CD4-positive, alpha-beta T cell treated with Interleukin-6 for 4 hours (primary cell): ENCODE results near the gene MIF.
"Not testable (repeated sequence)": the region's sequence is repeated elsewhere in the genome, so short reads cannot be mapped to it uniquely, and the experiment has no call there.

Source experiments
- DNase-seq: peaks from one replicate; pipeline ENCODE4 v3.0.0-alpha.2; 2020; ENCODE audit warnings: mixed read lengths

Gene MIF

DNA sequence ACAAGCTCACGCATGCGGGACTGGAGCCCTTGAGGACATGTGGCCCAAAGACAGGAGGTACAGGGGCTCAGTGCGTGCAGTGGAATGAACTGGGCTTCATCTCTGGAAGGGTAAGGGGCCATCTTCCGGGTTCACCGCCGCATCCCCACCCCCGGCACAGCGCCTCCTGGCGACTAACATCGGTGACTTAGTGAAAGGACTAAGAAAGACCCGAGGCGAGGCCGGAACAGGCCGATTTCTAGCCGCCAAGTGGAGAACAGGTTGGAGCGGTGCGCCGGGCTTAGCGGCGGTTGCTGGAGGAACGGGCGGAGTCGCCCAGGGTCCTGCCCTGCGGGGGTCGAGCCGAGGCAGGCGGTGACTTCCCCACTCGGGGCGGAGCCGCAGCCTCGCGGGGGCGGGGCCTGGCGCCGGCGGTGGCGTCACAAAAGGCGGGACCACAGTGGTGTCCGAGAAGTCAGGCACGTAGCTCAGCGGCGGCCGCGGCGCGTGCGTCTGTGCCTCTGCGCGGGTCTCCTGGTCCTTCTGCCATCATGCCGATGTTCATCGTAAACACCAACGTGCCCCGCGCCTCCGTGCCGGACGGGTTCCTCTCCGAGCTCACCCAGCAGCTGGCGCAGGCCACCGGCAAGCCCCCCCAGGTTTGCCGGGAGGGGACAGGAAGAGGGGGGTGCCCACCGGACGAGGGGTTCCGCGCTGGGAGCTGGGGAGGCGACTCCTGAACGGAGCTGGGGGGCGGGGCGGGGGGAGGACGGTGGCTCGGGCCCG is at the start of gene MIF:
MIF (plus strand) TSS at position 439 of the 765 bp plus-strand sequence; CDS start at position 531, 92 bp downstream.
- DNase-seq = peak; percentile 95

GRCh38 chr22:23844739-23845202 is 49.4 kb upstream of the MIF start:
- DNase-seq = no peak

DNA sequence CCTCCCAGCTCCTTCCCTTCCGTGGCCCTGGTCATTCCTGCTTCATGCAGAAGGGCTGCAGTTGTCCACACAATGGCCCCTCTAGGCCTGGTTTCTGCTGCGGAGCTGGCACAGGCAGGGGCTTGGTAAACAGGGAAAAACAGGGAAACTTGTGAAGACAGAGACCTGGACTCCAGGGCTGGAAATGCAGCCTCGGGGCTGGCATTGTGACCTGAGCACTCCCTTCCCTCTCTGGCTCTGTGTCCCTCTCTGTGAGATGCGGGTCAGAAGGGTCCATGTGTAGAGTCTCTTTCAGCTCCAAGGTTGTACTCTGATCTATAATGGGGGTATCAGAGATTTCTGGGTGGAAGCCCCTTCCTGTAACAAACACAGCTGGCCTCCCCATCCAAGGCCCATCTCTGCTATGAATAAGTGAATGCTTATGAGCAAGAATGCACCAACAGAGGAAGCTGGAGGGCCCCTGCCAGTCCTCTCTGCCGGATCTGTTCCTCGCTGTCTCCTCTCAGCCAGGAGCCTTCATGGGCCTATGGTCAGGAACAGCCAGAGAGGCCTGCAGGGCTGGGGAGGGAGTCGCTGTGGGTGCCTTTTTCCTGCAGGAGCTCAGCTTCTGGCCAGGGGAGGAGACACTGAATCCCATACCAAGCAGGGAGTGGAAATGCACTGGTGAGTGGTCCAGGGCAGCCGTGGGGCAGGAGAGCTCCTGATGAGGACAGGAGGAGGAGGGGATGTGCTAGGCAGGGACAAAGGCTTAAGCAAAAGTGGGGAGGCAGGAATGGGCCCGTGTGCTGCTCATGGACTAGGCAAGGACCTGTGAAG is 48.7 kb upstream of the MIF start:
- no peak for DNase-seq

GRCh38 chr22:23846081-23846469 is 48.1 kb upstream of the MIF start:
- no peak for DNase-seq

DNA sequence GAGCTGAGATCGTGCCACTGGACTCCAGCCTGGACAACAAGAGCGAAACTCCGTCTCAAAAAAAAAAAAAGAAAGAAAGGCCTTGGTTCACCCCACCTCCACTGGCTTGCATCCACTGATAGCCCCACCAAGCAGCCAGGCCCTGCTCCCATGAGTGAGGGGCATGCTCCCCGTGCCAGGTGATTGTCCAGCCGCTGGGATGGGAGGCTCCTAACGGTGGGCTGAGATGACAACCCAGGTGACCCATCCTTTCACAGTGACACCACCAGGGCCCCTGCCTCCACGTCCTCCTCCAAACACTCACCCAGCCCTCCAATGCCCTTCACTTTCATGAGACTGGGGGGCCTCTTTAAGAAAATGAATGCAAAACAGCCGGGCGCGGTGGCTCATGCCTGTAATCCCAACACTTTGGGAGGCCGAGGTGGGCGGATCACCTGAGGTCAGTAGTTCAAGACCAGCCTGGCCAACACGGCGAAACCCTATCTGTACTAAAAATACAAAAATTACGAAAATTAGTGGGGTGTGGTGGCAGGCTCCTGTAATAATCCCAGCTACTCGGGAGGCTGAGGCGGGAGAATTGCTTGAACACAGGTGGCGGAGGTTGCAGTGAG is 46.8 kb upstream of the MIF start:
- DNase-seq = no peak

GRCh38 chr22:23847991-23848864 is 46.0 kb upstream of the MIF start:
- DNase-seq = no peak

GRCh38 chr22:23849009-23850006 is 44.9 kb upstream of the MIF start:
- peak; percentile 87 for DNase-seq

DNA sequence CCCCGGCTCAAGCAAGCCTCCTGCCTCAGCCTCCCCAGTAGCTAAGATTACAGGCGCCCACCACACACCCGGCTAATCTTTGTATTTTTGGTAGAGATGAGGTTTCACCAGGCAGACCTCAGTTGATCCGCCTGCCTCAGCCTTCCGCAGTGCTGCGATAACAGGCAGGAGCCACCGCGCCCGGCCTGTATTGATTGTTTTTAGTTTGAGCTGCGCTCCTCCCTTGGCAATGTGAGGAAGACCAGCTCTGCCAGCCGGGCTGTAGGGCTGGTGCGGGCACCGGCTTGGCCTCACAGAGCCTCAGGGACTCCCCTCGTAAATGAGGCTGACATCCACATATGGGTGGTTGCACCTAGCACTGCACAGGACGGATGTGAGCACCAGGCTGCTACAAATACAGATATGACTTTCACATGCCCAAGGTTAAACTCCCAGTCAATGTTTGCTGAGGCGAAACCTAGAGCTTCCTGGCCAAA is 44.0 kb upstream of the MIF start:
- DNase-seq = no peak

DNA sequence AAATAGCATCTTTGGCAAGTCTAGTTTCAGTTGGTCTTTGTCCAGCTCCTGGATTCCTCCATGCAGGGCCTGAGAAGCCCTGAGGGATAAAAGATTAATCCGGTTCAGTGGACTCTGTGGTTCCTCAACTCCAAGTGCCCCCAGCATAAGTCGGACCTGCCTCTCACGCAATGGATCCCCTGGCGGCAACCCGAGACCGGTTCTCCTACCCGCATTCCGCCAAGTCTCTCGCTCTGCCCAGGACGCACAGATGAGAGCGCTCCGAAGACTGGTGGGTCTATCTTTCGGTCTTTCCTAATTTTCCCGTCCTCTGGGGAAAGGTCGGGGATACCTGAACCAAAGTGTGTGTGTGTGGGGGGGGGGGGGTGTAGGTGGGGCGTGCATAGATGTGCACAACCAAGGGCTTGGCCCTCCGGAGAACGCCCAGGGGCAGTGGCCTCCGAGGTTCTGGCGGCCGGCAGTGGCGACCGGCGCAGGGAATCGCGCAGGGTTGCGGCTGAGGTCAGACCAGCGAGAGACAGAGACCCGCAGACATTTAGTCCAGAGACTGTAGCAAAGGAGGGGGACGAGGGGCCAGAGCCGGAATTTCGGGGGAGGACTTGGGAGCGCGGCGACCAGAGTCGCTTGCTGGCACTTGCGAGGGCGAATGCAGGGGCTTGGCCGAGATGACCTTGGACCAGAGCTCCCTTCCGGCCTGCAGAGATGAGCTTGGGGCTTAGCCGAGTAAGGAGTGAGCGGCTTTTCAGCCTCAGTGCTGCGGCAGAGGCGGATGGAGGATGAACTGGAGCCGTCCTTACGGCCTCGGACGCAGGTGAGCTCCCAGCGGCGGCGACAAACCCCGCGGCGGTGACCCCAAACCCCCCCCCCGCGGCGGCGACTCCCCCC is 37.2 kb upstream of the MIF start:
- peak; percentile 21 for DNase-seq

DNA sequence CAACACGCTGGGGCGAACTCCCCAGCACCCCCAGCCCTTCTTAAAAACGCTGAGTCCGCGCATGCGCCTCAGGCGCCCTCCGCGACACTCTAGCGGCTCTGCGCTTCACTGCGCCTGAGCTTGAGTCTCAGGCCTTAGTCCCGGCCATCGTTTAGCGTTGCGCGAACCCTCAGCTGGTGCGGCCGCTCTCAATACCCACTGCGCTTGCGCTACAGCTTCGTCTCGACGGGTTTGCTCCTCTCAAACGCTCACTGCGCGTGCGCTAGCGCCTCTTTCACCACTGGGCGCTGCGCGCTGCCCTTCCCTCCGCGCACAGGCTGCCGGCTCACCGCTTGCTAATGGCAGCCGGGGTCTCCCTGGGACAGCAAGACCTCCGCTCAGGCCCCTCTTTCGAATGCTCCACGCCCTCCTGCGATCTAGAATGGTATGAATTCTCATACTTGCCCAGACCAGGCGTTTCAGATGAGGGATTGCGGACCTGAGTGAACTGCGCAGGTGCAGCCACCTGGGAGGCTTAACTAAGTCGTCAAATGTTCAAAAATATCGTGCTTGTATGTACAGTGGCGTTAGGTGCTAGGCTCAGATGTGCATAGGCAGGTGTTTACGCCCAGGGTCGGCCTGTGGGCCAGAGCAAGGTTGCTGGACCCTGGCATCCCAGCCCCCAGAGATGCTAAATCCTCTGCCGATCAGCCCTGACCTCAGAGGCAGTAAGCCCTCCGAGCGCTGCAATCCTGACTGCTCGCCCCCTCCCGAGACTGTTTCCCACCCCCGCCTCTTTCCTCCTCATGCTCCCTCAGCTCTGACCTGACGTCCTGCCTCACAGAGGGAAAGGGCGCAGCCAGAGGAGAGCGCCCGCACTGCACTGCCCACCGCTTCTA is 36.3 kb upstream of the MIF start, which contains the start of gene SLC2A11:
SLC2A11 (plus strand) TSS at position 270 of the 878 bp plus-strand sequence; CDS start at position 395, 125 bp downstream.
- peak; percentile 97 for DNase-seq

DNA sequence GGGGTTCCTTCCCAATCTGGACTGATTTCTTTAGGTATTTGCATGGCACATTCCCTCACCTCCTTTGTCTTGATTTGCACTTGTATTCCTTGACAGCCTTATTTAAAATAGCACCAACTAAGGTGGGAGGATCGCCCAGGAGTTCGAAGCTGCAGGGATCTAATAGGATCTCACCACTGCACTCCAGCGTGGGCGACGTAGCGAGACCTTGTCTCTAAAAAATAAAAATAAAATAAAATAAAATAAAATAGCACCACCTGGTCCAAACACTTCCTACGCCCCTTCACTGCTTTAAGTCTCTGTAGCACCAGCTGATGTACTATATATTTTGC is 35.7 kb upstream of the MIF start:
- DNase-seq = no peak

- DNase-seq = no peak
Observed at GRCh38 chr22:23859201-23859600, 35.0 kb upstream of the MIF start.

GRCh38 chr22:23860187-23860586 is 34.0 kb upstream of the MIF start:
- not testable (repeated sequence) for DNase-seq

- peak; percentile 44 for DNase-seq
Observed at GRCh38 chr22:23862103-23862502, 32.1 kb upstream of the MIF start.

GRCh38 chr22:23864499-23865154 is 29.6 kb upstream of the MIF start:
- DNase-seq = not testable (repeated sequence)

- no peak for DNase-seq
Observed at GRCh38 chr22:23868580-23868979, 25.6 kb upstream of the MIF start.

- DNase-seq = no peak
Observed at GRCh38 chr22:23874871-23875270, 19.3 kb upstream of the MIF start.

DNA sequence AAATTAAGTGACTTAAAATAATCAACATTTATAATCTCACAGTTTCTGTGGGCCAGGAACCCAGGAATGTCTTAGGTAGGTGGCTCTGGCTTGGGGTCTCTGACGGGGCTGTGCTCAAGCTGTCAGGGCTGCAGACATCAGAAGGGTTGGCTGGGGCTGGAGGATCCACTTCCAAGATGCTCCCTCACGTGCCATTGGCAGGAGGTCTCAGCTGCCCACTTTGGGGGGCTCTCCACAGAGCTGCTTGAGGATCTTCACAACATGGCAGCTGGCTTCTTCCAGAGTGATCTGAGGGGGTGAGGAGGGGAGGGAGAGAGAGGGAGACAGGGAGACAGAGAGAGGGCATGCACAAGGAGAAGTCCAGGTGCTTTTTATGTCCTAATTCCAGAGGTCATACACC is 18.4 kb upstream of the MIF start:
- no peak for DNase-seq
